T-helper 2 cell (primary cell): ENCODE measurements around the gene TCEANC2.

Experiments used
- DNase-seq, 5 experiments: peaks; one replicate each; pipeline versions ENCODE4 v3.0.0 to v3.0.0-alpha.2; 2012 to 2022

The TCEANC2 gene

DNA sequence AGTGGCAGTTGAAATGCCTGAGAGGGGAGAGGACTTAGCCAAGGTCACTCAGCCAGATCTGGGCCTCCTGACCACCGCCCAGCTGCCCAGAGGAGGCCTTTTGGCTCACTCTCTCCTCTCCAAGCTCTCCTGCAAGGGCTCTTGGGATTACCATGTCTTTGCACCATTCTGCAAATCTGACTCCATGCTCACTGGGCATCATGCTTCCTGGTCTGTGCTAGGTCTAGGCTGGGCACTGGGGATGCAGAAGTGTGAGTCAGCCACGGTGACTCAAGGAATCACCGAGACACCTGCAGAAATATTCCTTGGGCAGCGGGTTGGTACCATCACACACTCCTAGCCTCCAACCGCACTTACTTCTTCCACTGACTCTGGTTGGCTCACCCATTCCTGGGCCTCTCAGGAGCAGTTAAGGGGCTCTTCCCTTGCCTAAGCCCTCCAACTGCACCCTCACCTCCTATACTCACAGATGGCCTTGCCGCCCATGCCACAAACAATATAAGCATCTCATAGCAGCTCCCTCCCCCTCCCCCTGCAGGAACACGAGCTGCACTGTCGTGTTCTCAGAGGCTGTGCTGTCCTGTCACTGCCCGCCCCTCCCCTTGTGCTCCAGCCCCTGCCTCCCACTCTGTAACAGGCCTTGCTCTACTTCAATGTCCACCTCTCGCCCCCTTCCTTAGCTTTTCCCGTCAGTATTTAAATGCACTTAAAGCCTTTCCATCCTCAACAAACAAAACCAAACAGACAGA lies 64.6 kb downstream of the TCEANC2 start:
- no peak for DNase-seq

GRCh38 chr1:54118704-54119103 lies 65.3 kb downstream of the TCEANC2 start:
- no peak for DNase-seq

GRCh38 chr1:54120018-54120697 lies 66.8 kb downstream of the TCEANC2 start:
- peak in 1 of 5 experiments; percentile 16 for DNase-seq

DNA sequence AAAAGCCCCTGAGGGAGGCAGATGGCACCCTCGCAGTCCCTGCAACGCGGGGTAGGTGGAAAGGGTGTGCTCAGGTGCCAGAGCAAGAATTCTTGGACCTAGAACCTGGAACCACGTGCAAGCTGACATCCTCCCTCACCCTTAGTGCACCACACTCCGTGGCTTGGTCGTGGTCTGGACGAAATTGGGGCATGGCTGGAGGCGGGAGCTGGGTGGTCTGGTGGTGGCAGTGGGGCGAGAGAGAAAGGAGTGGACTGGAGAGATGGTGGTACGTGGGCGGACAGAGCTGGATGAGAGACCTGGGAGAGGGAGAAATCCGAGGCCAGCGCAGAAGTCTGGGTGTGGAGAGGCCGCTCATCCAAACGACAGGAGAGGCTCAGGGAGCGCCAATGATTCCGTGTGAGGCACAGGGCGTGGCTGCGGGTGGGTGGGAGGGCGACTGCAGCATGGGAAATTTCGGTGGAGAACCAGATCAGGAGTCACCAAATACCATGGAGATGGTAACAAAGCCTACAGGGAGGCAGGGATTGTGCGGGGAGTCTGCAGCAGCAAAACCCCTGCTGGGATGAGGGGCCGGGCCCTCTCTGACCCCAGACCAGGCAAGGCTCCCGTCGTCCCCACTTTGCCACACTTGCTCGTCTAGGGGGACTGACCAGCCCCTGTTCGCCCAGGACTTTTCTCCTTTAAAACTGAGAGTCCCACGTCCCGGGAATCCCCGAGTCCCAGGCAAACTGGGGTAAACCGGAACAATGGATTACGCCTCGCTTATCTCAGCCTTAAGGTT lies 67.5 kb downstream of the TCEANC2 start:
- DNase-seq: no peak

DNA sequence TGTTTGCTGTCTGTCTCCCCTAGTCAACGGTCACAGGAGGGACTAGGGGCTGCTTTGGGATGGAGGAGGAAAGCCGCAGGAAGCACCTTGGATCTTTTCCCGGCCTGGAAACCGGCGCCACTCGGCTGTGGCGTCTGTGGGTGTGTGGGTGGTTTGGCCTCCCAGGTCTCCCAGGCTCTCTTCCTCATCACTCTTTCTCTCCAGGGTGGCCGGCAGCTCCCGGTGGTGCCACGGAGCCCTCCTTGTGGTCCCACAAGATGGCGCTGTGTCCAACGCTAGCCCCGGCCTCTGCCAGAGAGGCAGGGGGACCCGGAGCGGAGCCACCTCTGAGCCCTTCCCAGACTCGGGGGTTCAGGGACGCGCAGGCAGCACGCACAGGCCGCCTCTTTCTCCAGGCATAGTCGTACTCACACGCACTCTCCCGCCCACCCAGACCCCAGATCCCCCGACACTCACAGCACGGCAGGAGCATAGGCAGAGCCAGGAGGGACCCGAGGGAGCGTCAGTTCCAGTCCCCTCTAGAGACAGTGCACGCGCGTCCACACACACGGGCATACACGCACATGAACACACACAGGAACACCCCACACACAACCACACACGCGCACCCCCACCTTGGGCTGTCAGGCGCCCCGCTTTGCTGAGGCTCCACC lies 68.2 kb downstream of the TCEANC2 start:
- DNase-seq: peak in 4 of 5 experiments; percentile 20 to 46 (median 38)

DNA sequence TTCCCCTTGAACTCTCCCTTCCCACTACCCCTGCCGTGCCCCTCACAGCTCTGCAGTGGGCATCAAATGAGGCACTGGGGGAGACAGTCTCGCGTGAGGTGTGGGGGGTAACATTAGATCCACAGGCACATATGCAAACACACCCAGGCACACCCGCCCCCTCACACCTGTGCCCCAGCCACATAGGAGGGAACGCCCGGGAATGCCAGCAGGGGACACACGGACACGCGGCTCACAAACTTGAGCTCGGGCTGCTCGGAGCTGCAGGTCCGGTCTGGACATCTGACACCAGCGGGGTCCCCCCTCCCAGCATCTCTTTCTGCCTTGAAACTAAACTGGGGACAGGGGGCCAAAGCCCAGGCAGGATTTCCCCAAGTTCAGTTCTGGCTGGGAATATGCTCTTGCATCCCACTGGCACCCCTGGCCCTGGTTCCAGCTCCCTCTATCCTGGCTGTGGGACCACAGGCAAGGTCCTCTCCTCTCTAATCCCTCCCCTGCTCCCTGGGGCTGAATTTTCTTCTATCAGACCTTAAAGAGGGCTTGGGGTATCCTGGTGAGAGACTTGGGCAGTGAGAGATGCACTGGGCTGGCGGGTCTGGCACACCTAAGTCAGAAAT lies 68.8 kb downstream of the TCEANC2 start:
- DNase-seq: no peak

DNA sequence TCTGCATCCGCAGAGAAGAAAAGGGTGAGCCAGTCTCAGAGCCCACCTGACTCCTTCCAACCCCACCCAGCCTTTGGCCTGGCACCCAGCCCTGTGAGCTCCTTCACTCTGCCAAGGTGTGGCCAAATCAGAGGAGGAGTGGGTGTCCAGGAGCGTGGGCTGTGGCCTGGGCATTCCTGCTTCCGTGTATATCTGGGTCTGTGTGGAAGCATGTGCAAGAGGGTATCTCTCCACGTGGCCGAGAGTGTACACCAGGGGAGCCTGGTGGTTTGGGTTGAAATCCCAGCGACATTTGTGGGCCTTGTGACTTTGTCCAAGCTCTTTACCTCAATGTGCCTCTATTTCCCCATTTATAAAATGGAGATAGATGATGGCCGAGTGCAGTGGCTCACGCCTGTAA lies 69.6 kb downstream of the TCEANC2 start:
- DNase-seq: no peak

DNA sequence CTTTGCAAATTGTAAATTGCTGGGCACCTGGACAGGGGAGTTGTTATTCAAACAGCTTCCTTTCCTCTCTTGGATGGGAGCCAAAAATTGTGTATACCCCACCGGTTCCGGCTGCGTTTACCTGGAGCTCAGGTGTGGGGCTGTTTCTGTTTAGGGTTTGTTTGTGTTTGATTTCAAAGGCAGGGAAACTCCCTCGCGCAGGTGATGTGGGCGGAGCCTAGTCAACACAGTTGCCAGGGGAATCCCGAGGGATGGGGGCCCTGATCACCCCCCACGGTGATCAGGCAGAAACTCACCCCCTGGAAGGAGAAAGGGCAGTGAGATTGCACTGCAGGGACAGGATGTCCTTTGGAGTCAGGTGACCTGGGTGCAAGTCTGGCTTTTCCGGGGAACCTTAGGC lies 71.1 kb downstream of the TCEANC2 start:
- no peak for DNase-seq

GRCh38 chr1:54124906-54125305 lies 71.5 kb downstream of the TCEANC2 start:
- no peak for DNase-seq

- DNase-seq: no peak
These were observed 72.1 kb downstream of the TCEANC2 start for GRCh38 chr1:54125386-54126070.

DNA sequence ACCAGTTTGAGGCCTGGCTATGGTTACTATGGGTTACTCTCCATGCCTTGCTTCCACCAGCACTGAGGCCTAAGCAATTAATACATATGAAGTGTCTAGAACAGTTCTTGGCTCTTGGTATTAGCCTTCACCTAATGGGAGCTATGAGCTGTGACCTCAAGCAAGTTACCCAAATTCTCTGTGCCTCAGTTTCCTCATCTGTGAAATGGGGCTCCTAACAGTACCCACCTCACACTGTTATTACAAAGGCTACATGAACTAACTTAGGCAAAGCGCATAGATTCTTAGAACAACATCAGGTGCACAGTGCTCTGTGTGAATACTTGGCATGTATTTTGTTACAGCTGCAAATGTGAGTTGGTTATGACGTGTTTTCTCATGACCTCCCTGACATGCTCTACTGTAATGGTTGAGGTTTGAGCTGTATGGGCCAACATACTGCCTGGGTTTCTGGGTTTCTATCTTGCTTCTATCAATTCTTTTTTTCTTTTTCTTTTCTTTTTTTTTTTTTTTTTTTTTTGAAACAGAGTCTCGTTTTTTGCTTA lies 72.9 kb downstream of the TCEANC2 start:
- no peak for DNase-seq

DNA sequence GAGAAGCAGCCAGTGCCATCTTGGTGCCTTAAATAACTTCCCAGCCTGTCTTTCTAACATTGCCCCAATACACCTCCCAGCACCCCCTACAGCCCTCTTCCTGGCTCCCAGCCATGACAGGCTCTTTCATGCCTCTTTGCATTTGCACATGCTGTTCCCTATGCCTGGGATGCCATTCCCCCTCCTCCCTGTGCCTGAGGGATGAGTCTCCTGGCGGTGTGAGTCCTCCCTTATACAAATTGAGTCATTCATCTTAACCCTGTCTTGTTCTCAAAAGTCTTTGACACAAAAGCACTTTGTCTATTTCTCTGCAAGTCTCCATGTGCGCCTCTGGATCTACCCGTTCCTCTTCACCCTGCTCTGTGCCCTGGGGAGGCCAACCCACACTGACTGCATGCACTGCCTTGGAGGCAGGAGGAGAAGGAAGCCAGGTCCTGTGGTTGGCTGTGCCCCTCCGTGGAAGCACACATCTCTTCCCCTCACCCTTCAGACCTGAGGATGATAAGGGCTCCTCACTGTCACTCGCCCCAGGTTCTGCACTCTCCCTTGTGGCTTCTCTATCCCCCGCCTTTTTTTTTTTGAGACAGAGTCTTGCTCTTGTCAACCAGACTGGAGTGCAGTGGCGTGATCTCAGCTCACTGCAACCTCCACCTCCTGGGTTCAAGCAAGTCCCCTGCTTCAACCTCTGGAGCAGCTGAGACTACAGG lies 74.3 kb downstream of the TCEANC2 start:
- DNase-seq: no peak

- DNase-seq: no peak
These were observed 76.5 kb downstream of the TCEANC2 start for GRCh38 chr1:54129858-54130257.

- DNase-seq: no peak
These were observed 78.0 kb downstream of the TCEANC2 start for GRCh38 chr1:54131419-54131818.

DNA sequence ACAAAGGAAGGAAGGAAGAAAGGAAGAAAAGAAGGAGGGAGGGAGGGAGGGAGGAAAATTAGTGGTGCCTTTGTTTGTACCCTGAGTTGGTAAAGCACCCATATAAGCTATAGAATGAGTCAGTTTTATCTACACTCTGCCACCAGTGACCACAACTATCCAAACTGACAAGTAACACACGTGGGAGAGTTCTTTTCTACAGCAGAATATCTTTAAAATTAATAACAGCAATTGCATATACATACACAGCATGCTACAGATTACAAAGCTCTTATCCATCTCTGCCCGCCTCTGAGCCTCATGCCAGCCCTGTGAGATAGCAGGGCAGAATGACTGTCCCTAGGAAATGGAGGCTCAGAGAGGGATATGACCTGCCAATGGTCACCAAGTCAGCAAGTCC lies 79.1 kb downstream of the TCEANC2 start:
- no peak for DNase-seq

GRCh38 chr1:54134295-54134694 lies 80.9 kb downstream of the TCEANC2 start:
- DNase-seq: no peak

DNA sequence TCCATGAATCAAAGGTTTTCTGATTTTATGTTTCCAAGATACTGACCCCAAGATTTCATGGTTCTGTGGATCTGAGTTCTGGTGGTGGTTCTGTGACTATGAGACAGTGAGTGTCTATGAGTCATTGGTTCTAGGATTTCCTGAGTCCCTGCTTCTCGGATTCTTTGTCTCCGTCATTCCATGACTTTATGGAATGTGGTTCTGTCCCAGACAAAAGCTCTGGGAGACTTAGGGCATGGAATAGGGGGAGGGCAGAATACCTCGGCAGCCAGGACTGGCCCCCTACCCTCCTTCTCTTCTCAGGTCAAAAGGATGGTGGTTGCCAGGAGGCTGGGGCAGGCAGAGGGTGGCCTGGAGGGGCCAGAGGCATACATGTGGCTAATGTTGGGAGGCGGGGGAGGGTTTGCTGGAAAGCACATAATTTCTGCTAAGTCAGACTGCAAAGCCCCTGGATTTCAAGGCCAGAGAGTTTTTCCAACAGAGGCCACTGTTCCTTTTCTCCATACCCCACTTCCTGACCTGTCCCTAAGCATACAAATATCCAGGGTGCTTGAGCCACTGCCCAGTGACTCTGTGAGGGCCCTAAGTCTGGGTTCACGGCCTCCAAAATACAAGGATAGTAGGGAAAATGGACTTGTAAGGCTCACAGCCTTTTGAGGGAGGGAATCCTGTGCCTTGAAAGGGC lies 82.2 kb downstream of the TCEANC2 start:
- no peak for DNase-seq

DNA sequence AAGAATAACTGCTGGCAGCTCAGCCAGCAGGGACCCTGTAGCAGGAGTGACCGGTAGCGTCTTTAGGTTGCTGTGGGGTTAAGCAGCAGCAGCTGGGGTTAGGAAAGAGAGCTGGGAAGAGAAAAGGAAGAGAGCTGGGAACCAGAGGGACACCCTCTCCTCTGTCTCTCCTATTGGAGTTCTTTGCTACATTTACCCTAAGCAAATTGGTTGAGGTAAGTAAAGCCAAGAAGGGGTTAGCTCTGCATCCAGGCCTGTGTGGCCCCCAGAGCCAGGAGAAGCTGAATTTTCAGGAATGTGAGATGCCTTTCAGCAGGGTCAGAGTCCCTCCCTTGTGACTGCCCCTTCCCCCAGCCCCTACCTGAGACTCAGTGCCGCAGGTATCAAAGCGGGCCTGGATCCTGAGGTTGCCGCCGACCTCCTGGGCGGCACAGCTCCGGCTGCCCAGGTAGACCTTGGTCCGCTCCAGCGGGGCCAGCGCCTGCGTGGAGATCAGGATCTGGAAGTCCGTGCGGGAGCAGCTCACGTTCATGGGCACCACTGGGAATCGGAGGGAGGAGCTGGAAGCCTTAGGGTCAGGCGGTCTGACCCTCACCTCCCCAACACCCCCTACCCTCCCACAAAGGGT lies 83.0 kb downstream of the TCEANC2 start:
- DNase-seq: no peak

GRCh38 chr1:54136963-54137533 lies 83.6 kb downstream of the TCEANC2 start:
- no peak for DNase-seq
